ENCODE measurements around the gene TNFSF4.
"Not testable (repeated sequence)": the region's sequence is repeated elsewhere in the genome, so short reads cannot be mapped to it uniquely, and the experiment has no call there.

TNFSF4 gene

DNA sequence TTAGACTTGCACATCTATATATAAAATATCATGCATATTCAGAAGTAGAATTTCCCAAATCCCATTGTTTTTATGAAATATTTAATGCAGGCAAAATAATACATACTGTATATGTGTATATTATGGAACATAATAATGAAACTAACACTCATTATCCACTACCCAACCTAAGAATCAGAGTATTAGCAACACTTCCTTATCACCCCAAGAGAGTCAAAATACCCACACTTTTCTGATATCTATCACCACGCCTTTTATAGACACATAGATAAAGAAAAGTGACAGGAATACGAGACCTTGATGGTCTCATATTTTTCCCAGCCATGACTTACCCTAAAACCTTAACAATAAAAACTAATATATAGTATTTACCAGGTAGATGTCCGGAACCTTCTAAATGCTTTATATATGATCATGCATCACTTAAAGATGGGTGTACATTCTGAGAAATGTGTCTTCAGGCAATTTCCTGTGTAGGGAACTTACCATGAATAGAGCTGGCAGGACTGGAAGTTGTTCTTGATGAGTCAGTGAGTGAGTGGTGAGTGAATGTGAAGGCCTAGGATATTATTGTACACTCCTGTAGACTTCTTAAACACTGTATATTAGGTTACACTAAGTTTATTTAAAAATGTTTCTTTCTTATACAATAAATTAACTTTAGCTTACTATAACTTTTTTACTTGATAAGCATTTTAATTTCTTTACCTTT, 45.5 kb downstream of the TNFSF4 start:
- no peak for DNase-seq

DNA sequence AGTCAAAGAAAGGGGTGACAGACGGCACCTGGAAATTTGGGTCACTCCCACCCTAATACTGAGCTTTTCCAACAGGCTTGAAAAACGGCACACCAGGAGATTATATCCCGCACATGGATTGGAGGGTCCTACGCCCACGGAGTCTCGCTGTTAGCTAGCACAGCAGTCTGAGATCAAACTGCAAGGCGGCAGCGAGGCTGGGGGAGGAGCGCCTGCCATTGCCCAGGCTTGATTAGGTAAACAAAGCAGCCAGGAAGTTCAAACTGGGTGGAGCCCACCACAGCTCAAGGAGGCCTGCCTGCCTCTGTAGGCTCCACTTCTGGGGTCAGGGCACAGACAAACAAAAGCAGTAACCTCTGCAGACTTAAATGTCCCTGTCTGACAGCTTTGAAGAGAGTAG, 53.2 kb downstream of the TNFSF4 start:
- DNase-seq = not testable (repeated sequence)

DNA sequence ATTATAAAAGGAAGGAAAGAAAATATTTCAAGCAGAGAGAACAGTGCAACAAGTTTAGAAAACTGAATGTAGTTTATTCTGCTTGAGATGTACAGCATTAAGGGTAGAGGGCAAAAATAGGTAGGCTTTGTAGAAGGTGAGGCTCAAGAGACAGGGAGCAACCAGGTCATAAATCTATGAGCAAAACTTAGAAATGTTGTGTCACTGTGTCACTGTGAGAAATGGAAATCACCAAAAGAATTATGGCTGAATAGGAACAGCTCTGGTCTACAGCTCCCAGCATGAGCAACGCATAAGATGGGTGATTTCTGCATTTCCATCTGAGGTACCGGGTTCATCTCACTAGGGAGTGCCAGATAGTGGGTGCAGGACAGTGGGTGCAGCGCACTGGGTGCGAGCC, 53.6 kb downstream of the TNFSF4 start:
- DNase-seq = no peak

DNA sequence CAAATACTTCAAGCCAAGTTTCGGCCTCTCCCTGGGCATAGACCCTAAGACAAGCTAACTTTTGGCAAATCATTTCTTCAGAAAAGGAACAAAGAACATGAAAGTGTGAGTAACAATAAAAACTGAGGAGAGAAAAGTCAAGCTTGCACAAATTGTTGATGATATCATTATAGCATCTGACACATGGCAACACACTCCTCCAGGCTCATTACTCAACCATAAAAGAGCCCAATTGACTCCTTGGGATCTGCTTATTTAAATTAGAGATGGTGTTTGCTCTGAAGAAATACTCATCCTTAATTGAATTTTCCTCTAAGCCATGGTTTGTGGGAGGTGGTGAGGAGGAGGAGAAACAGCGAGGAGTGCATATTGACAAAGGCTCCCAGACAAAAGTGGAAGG, 54.5 kb downstream of the TNFSF4 start:
- DNase-seq = no peak

DNA sequence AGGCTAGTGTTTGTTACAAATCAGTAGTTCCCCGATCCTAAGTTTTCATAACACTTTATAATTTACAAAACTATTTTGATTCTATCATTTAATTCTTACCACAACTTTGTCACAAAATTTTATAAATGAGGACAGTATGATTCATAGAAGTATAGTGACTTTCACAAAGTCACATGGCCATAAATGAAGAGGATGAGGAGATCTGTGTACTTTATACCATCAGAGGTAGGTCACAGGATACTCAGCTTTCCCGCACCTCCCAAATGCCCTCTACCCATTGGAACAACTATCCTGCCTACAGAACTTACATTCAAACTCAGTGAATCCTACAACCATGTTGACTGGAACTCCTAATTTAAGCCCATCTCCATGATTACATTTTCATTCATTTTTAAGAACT, 56.3 kb downstream of the TNFSF4 start:
- no peak for DNase-seq

DNA sequence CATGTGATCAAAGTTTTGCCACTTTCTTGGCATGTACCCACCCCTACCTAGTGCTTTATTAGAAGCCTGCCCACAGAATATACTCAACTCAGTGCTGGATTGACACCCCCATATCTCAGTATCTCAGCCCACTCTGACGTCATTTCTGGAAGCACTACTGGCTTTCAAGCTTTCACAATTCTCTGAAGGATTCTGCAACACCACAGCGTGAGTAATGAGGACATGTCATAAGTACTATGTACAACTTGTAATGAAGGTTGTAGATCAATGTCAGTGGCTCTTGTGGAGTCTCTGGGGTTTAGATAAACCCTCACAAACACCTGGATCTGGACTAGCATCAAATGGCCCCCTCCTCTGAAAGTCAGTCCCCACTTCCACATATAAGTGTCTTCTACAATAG, 57.2 kb downstream of the TNFSF4 start:
- no peak for DNase-seq

DNA sequence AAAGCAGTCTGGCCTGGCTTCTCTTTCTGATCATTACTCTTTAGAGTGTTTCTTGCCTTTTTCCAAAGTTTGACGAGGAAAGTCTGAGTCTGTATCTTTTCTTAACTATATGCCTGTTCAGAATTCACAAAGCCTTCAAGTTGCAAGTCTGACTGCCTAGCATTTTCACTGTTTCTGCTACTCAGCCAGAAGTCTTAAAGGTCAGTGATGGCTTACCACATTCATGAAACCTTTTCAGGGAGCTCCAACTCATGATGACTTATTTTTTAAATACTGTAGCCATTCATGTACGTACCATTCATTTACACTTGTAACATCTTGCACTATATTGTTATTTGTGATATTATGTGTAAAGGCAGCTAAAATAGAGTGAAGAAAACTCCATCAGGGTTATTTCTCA, 58.2 kb downstream of the TNFSF4 start:
- no peak for DNase-seq

DNA sequence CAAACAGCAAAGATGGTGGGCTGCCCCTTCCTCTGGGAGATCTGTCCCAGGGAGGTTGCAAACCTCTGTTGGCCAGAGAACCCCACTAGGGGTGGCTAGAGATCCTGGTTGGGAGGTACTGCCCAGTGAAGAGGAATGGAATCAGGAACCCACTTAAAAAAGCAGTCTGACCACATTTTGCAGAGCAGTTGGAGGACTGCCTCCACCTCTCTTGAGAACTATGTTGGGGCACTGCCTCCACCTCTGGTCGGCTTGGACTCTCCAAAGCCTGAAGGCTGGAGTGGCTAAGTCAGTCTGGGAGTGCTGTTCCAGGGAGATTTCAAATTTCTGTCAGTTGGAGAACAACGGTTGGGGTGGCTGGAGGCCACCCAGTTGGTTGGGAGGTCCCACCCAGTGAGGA, 58.6 kb downstream of the TNFSF4 start:
- no peak for DNase-seq

DNA sequence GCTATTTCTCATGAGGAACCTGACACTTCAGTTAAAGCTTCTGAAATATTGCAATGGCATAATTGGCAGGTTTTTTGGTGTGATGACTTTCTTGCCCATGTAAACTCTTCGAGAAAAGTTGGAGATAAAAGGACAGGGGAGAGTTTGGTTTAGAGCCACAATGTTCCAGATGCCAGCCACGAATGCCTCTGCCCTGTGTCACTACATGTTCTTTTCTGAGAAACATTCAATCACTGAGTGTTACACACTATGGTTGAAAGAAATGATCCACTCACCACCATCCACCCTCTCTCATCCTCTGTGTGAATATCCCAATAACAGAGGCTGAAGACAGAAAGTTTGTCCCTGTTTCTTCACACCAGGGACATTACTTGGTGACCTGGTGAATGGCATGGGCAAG, 66.4 kb downstream of the TNFSF4 start:
- no peak for DNase-seq

DNA sequence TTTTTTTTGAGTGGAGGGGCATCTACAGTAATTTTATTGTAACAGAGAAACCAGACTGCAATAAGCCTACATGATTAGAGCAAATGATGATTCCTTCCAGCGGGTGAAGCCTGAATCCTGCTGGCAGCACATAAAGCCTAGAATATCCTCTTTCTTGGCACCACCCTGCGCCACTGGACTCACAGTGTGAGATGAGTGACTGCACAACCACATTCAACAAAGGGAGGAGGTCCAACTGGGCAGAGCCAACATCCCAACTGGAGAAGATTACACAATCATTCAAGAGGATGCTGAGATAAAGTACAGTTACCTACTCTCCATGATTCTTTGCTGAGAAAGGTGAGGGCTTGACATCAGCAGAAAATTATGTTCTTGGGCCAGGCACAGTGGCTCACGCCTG, 67.4 kb downstream of the TNFSF4 start:
- DNase-seq = no peak

DNA sequence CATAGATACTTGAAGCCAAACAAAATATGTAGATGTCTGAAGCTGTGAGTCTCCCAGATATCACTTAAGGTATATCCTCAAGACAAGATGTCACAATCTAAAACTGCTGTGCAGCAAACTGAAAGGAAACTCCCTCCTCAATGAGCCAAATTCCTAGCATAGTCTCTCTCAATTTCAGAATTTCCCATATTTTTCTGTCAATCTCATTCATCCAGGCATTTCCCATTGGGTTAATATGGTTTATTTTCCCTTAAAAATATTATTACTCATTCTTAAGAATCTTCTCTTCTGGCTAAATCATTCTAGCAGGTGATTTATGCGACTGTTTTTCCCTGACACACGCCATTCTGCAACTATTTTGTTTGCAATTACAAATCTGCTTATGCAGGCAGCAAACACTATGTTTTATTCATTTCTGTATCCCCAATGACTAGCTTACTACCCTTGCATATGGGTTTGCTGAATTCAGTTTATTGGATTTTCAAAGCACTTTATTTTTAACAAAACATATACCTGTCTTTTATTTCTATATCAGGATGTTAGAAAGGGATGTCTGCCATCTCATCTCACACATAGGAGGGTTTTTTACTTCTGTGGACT, 69.9 kb downstream of the TNFSF4 start:
- no peak for DNase-seq

DNA sequence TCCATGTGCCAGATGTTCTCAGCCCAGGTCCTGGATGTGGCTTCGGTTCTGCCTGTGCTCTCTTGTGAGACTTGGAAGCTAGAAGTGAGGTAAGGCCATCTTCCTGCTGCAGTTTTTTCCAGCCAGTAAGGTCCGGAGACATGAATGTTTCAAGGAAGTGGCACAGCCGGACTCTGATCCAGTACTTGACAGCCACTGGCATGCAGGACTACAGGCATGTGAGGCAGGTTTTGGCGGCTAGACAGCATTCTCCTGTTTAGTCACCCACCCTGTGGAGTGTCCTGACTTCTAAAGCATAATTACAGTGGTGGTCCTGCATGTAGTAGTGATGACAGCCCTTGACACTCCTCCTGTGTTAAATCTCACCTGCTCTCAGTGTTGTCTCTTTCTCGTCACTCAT, 72.3 kb downstream of the TNFSF4 start:
- no peak for DNase-seq

DNA sequence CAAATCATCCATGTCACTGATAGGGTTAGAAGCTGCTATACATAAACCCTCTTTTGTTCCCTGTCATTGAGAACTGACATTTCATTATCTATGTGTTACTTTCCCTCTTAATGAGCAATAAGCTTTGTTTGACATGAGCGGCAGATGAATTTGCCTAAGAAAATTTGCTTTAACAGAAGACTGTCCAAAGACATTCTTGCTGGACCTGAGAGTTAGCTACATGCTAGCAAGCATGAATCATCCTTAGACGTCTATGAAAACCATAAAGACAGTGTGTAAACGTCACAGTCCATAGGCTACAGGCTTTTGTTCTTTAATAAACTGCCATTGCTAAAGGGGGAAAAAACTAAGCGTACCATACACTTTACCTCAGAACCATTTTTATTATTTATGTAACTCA, 73.1 kb downstream of the TNFSF4 start:
- DNase-seq = no peak

Data from NCI-H146 (cell line).